GM19467 (cell line): ENCODE measurements around the gene RASA2.
"Not testable (repeated sequence)": the region's sequence is repeated elsewhere in the genome, so short reads cannot be mapped to it uniquely, and the experiment has no call there.

ENCODE experiments used
- ATAC-seq: cut with Tn5 transposase; IDR thresholded peaks from one replicate; pipeline ENCODE4 v1.9.1; 2021; ENCODE audit warnings: mild to moderate bottlenecking, moderate library complexity; ENCODE audit not compliant: unreplicated experiment

RASA2 gene

GRCh38 chr3:141628868-141629441 lies 142.1 kb downstream of the RASA2 start:
- ATAC-seq, result not testable (repeated sequence)

DNA sequence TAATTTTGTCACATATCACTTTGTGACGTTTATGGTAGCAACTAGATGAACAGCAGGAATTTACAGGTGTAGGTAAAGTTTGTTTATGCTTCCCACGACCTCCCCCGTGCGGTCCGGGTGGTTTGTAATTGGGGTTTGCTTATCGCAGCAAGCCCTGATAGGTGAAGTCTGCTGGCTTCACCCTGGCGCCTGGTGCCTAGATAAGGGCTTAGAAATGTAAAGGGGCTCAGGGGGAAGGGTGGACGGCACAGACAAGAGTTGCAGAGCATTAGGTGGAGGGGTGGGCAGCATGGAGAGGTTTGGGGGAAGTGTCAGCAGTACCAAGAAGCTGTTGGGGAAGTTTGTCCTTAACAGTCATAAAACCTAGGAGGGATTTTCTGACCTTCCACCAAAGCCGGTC lies 143.1 kb downstream of the RASA2 start:
- no peak for ATAC-seq

- ATAC-seq, result no peak
These were observed 146.1 kb downstream of the RASA2 start for GRCh38 chr3:141632779-141633374.

DNA sequence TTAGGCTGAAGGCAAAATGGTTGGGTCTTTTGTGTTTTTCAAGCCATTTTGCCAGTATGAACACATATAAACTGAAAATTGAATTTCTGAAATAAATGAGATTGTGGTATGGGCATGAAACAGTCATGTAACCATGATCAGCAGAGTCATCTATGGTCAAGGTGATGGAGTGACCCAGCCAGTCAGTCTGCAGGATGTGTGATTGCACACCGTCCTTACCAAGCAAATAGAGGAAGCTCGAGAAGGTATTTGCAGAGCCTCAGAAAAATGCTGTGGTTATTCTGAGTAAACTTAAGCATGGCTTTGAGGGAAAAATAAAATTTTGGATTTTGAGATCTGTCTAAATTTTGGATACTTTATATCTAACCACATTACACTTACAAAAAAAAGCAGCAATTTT lies 155.4 kb downstream of the RASA2 start:
- ATAC-seq, result no peak

DNA sequence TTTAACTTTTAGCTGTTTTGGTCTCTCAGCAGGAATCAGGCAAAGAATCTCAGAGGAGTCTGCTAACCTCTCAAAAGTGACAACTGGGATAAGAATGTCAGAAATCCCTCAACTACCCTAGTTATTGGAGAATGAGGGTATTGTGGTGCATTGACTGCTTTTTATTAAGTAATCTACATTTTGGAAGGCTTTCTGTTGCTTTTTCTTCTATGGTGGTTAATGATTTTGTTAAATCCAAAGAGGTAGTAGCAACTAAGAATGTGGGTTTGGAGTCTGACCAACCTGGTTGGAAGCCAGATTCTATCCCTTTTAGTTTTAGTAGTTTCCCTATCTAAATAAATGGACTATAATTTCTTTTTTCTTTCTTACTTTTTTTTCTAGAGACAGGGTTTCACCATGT lies 156.6 kb downstream of the RASA2 start:
- ATAC-seq, result no peak

DNA sequence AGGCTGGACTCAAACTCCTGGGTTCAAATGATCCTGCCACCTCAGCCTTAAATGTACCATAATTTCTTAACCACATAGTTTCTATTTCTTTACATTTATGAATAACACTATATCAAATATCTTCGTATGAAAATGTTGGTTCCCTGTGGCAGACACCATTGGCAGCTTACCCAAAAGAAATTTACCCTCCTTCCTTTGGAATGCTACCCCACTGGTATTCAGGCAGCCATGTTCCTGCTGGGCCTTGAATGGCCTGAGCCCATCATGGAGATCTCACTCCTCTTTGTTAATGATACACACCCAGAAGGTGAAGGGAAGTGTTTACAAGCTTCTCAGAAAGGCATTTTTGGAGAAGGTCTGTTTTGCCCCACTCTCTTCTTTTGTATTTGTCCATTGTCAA lies 157.0 kb downstream of the RASA2 start:
- ATAC-seq, result no peak

DNA sequence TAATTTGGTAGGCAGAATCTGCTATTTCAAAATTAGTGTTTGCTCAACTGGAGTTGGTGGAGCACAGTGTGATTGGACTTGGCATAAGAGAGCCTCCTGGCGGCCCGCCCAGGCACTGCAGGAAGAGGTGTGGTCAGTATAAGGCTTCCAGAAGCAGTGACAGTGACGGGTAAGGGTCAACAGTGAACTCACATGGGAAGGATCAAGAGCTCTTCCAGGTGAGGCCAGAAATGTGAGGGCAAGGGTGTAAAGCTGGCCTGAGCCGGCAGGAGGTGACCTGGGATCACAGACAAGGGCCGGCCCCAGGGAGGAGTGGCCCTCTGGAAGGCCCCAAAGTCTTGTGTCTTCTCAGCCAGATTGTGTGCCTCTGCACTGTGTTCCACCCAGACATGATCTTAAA lies 158.1 kb downstream of the RASA2 start:
- ATAC-seq, result peak; percentile 89

DNA sequence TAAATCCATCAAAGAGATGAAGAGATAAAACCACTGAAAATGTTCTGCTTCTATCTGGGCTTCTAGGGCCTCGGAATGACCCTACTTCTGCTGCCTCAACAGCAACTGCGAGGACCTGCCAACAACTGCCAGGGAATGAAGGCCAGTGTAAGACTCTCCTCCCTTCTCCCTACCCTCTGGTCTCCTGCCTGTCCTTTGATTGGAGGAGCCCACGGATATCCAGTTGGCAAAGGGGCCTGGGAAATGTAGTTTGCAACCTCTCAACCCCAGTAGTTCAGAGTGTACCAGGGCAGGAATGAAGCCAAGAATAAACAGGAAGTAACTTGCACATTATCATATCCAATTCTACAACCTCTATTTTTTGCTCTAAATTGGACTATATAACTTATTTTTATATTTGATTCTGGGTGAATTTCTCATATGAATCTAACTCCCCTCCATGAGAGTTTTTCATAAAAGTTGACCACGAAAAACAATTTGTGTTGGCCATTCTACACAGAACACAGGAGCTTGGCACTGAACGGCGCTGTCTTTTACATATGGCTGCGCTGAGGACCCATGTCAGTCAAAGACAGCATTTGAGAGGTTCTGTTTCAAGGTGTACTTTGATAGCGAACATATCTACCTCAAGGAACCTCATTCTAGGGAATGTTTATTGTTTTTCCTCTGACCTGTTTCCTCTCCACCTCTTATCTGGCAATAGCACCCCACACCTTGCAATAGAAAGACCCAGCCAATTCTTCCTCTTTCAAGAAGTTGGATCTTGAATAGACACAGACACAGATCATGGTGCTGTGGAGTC lies 160.1 kb downstream of the RASA2 start:
- ATAC-seq, result no peak

DNA sequence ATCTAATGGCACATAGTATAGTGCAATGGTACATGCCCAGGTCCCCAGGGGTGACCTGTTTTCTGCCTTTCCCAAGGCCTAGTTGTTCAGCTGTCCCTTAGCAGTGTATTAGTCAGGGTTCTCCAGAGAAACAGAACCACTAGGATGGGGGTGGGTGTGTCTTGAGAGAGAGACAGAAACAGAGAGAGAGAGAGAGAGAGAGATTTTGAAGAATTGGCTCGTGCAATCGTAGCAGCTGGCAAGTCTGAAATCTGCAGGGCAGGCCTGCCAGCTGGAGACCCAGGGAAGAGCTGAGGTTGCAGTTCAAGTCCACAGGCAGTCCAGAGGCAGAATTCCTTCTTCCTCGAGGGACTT lies 160.7 kb downstream of the RASA2 start:
- ATAC-seq, result no peak

GRCh38 chr3:141648055-141648910 lies 161.5 kb downstream of the RASA2 start:
- ATAC-seq, result no peak

DNA sequence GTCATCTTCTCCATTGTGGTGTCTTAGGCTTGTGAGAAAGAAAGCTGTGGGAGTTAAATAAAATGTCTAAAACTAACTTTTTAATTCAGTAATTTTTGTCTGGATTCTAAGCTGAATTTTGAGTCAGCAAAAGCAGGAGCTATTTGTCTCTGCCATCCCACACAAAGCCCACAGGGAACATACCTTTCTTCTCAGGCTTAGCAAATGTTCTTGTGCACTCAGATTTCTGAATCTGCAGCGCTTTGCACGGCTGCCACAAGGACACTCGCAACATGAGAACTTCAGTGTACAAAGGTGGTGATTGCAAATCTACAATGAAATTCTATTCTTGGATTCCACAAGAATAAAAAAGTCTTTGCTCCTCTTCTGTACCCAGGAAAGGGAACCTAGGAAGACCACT lies 163.0 kb downstream of the RASA2 start:
- no peak for ATAC-seq

- ATAC-seq, result no peak
These were observed 164.0 kb downstream of the RASA2 start for GRCh38 chr3:141650783-141651182.

DNA sequence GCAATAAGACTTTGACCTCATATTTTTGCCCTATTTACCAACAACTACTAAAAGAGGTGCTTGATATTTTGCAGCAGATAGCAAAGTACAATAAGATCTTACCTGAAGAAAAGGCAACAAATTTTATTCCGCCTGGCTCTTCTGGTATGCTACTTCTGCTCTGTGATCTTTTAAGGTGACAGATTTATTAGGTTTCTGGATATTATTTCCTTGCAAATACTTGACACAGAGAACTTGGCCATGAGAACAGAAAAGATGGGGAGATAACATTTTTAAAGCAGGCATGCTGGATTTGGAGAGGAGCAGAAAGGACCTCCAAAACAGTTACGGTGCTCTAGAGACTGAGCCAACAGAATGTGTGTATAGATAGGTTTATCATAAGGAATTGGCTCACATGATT lies 164.6 kb downstream of the RASA2 start:
- ATAC-seq, result no peak

GRCh38 chr3:141652349-141652748 lies 165.5 kb downstream of the RASA2 start:
- ATAC-seq, result no peak

DNA sequence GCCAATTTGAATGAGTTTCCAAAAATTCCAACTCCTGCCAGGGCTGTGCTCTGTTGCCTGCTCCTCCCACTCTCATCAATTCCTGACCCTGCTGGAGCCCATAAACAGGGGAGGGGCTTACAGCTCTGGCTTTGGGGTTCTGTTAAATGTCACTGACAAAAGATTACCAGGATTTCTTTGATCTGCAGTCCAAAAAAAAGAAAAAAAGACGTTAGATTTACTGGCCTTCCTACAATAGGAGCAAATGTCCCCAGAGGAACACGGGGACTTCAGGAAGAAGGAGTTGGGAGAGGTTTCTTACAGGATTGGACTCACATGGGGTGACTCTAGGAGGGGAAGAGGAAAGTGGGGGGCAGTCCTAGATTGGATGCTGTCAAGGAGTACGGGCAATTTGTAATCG lies 167.0 kb downstream of the RASA2 start:
- ATAC-seq, result no peak

GRCh38 chr3:141655801-141656200 lies 169.0 kb downstream of the RASA2 start:
- ATAC-seq, result no peak

GRCh38 chr3:141656771-141657170 lies 169.9 kb downstream of the RASA2 start:
- ATAC-seq, result no peak

DNA sequence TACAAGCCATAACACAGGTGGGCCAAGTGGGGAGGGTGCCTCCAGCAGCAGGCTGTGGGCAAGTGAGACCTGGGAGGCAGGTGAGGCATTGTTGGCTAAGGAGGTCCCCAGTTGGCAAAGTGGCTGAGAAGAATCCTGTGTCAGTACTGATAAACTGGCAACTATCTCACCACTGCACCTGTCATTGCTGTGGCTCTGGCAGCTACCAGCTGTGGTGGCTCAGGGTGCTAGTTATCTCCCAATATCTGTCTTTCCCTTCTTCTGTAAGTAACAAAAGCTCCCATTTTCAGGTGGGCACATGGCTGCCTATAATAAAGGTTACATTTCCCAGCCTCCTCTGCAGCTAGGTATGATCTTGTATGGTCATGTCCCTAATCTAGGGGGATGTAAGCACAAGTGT lies 170.7 kb downstream of the RASA2 start:
- no peak for ATAC-seq

GRCh38 chr3:141659821-141660613 lies 173.2 kb downstream of the RASA2 start:
- no peak for ATAC-seq

DNA sequence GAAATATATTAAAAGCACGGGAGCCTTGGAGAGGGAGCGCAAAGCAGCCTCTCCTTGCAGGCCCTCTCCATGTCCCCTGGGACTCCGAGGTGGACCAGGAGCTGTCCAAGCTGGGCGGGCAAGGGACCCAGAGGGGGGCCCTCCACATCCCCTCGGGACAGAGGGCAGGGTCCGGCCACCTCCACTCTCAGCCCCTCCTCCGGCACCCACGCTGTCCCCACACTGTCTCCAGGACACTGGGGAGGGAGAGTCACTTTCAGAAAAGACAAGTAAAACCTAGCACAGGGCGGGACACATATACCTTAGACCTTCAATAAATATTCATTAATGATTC lies 173.8 kb downstream of the RASA2 start:
- no peak for ATAC-seq
